DOHH2 (cell line): ENCODE data around the gene CTAG1B.
"Not testable (repeated sequence)": the region's sequence is repeated elsewhere in the genome, so short reads cannot be mapped to it uniquely, and the experiment has no call there.

ENCODE experiments used
- CTCF ChIP-seq: fragments of 200-600 bp; sonication (generic); IDR thresholded peaks from one replicate; pipeline ENCODE4 v1.5.1; 2014; ENCODE audit warnings: antibody characterized with exemption, mild to moderate bottlenecking, low read depth, low read length; ENCODE audit not compliant: poor library complexity, severe bottlenecking
- EZH2phosphoT487 ChIP-seq: fragments of 200-600 bp; sonication (generic); IDR thresholded peaks from 2 replicates; pipeline ENCODE4 v1.6.1; 2017; ENCODE audit warnings: borderline replicate concordance, mild to moderate bottlenecking, antibody characterized with exemption, low read length, moderate library complexity, mixed read lengths

GRCh38 chrX:154633661-154634060 is 14.6 kb upstream of the CTAG1B start:
- not testable (repeated sequence) for TF ChIP-seq CTCF, EZH2phosphoT487
